Ishikawa (cell line): ENCODE data around the gene TET2.

Experiments
- CEBPB ChIP-seq: IDR thresholded peaks from 2 replicates; pipeline ENCODE4 v1.6.1; 2012
- CREB1 ChIP-seq: IDR thresholded peaks from 2 replicates; pipeline ENCODE4 v1.6.1; 2012; ENCODE audit warnings: low read depth
- EGR1 ChIP-seq: IDR thresholded peaks from 2 replicates; pipeline ENCODE4 v1.6.1; 2012
- RAD21 ChIP-seq: IDR thresholded peaks from 2 replicates; pipeline ENCODE4 v1.6.1; 2012; ENCODE audit warnings: low read depth
- TAF1 ChIP-seq: IDR thresholded peaks from 2 replicates; pipeline ENCODE4 v1.6.1; 2012; ENCODE audit warnings: low read depth, mild to moderate bottlenecking
- TCF12 ChIP-seq: IDR thresholded peaks from 2 replicates; pipeline ENCODE4 v1.6.1; 2012; ENCODE audit warnings: low read depth
- USF1 ChIP-seq: IDR thresholded peaks from 2 replicates; pipeline ENCODE4 v1.6.1; 2012
- YY1 ChIP-seq: IDR thresholded peaks from 2 replicates; pipeline ENCODE4 v1.6.1; 2012; ENCODE audit warnings: low read depth
- ZBTB7A ChIP-seq: IDR thresholded peaks from 2 replicates; pipeline ENCODE4 v1.6.1; 2012; ENCODE audit warnings: low read depth
- TF ChIP-seq, protein P1 (sequence below): IDR thresholded peaks from 2 replicates; pipeline ENCODE4 v1.6.1; 2012; ENCODE audit warnings: low read depth, mild to moderate bottlenecking
- TF ChIP-seq, protein P2 (sequence below): IDR thresholded peaks from 2 replicates; pipeline ENCODE4 v1.6.1; 2012

GRCh38 chr4:105122350-105122749 lies 24.3 kb upstream of the TET2 start:
- TF ChIP-seq CEBPB, result no peak
- no peak for TF ChIP-seq TAF1
- TF ChIP-seq, protein P1, sequence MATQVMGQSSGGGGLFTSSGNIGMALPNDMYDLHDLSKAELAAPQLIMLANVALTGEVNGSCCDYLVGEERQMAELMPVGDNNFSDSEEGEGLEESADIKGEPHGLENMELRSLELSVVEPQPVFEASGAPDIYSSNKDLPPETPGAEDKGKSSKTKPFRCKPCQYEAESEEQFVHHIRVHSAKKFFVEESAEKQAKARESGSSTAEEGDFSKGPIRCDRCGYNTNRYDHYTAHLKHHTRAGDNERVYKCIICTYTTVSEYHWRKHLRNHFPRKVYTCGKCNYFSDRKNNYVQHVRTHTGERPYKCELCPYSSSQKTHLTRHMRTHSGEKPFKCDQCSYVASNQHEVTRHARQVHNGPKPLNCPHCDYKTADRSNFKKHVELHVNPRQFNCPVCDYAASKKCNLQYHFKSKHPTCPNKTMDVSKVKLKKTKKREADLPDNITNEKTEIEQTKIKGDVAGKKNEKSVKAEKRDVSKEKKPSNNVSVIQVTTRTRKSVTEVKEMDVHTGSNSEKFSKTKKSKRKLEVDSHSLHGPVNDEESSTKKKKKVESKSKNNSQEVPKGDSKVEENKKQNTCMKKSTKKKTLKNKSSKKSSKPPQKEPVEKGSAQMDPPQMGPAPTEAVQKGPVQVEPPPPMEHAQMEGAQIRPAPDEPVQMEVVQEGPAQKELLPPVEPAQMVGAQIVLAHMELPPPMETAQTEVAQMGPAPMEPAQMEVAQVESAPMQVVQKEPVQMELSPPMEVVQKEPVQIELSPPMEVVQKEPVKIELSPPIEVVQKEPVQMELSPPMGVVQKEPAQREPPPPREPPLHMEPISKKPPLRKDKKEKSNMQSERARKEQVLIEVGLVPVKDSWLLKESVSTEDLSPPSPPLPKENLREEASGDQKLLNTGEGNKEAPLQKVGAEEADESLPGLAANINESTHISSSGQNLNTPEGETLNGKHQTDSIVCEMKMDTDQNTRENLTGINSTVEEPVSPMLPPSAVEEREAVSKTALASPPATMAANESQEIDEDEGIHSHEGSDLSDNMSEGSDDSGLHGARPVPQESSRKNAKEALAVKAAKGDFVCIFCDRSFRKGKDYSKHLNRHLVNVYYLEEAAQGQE, result no peak
- TF ChIP-seq RAD21, result no peak
- TF ChIP-seq CREB1, result no peak
- TF ChIP-seq EGR1, result no peak
- TF ChIP-seq, protein P2, sequence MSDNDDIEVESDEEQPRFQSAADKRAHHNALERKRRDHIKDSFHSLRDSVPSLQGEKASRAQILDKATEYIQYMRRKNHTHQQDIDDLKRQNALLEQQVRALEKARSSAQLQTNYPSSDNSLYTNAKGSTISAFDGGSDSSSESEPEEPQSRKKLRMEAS, result no peak
- no peak for TF ChIP-seq USF1
- no peak for TF ChIP-seq TCF12
- no peak for TF ChIP-seq ZBTB7A
- TF ChIP-seq YY1, result no peak
